ENCODE data around the gene TMEM44.

TMEM44 gene

DNA sequence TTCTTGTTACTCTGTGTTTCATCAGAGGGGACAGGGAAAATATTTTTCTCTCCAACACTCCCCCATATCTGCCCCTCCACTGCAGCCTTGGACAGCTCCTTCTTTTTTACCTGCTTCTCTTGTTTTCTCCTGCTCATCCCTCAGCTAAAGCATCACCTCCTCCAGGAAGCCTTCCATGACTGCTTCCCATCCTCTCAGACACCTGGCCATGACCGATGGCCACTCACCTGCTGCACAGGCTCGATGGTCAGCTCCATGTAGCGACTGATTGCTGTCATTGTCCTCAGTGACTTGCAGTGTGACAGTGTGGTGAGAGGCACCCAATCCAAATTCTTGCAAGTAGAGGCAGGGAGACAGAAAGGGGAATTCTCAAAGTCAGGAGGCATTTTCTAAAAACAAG lies 22.5 kb downstream of the TMEM44 start:
- no peak overlapping the region for H4K91ac ChIP-seq (ENCODE audit: low read depth, low read length)
- DNase-seq, result no peak
- H3K4me2 ChIP-seq (ENCODE audit: low read length), result no peak overlapping the region
- no peaks in the 10 kb centered on the region for H3K79me1 ChIP-seq (ENCODE audit: low read length)
- H3K36me3 ChIP-seq (ENCODE audit: control insufficient read depth in 1 of 2, insufficient read depth in 2 of 2, low read length in 2 of 2), result peaks cover 4 to 10% of the 10 kb centered on the region in 2 experiments
- peak overlapping the region; percentile 35 for H3K9ac ChIP-seq (ENCODE audit: low read length)
- H2BK12ac ChIP-seq (ENCODE audit: low read length), result no peak overlapping the region
- no peak overlapping the region for H3K4ac ChIP-seq (ENCODE audit: low read depth, low read length)
- no peaks in the 10 kb centered on the region for H3K4me1 ChIP-seq (ENCODE audit: control insufficient read depth in 1 of 2, insufficient read depth in 2 of 2, low read length in 2 of 2)
- H2AFZ ChIP-seq (ENCODE audit: insufficient read depth, low read length, poor library complexity), result no peak overlapping the region
- no peak overlapping the region for H3K4me3 ChIP-seq (ENCODE audit: low read depth, low read length)
- no peak overlapping the region for H2AK5ac ChIP-seq (ENCODE audit: low read length)
- no peak overlapping the region for H2BK5ac ChIP-seq (ENCODE audit: low read depth, low read length, poor library complexity)
- H3K27me3 ChIP-seq (ENCODE audit: insufficient read depth, low read length), result no peaks in the 10 kb centered on the region
- H4K8ac ChIP-seq (ENCODE audit: low read depth, low read length), result no peak overlapping the region
- H3K23ac ChIP-seq (ENCODE audit: low read length), result no peak overlapping the region
- H2BK120ac ChIP-seq (ENCODE audit: insufficient read depth, low read length, poor library complexity), result no peak overlapping the region
- no peak overlapping the region for H3K18ac ChIP-seq (ENCODE audit: low read length)
- H3K9me3 ChIP-seq (ENCODE audit: insufficient read depth, low read depth, low read length), result peaks cover 2% of the 10 kb centered on the region
- no peak overlapping the region for H4K12ac ChIP-seq (ENCODE audit: low read depth, low read length)
- WGBS (ENCODE audit: extremely low coverage, insufficient coverage, insufficient read length), result no CpG with 5 or more reads among the region's 3 CpGs
- no peaks in the 10 kb centered on the region for H3K79me2 ChIP-seq (ENCODE audit: control insufficient read depth, insufficient read depth, low read length, poor library complexity)
- H3K14ac ChIP-seq (ENCODE audit: low read length), result no peak overlapping the region
- H3K27ac ChIP-seq (ENCODE audit: low read depth, low read length), result no peak overlapping the region

DNA sequence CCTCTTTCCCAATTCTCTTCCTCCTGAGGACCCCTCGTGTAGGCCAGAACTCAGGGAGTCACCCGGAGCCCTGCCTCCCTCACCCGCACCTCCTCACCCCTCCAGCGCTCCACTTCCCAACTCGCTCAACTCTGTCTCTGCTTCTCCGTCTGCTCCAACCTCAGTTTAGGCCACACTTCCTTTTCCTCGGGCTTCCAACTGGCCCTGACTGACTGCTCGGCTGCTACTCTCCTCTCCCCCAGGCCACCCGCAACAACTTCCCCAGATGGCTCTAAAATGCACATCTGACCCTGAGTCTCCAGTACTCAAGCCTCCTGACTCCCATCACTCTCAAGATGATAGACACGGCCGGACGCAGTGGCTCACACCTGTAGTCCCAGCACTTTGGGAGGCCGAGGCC lies 23.6 kb downstream of the TMEM44 start:
- H3K79me1 ChIP-seq (ENCODE audit: low read length), result no peaks in the 10 kb centered on the region
- H3K4me2 ChIP-seq (ENCODE audit: low read length), result no peak overlapping the region
- H4K91ac ChIP-seq (ENCODE audit: low read depth, low read length), result no peak overlapping the region
- no peak overlapping the region for H3K14ac ChIP-seq (ENCODE audit: low read length)
- H4K12ac ChIP-seq (ENCODE audit: low read depth, low read length), result no peak overlapping the region
- no peak overlapping the region for H2AFZ ChIP-seq (ENCODE audit: insufficient read depth, low read length, poor library complexity)
- no peaks in the 10 kb centered on the region for H3K4me1 ChIP-seq (ENCODE audit: control insufficient read depth in 1 of 2, insufficient read depth in 2 of 2, low read length in 2 of 2)
- peaks cover 3% of the 10 kb centered on the region for H3K9me3 ChIP-seq (ENCODE audit: insufficient read depth, low read depth, low read length)
- H3K36me3 ChIP-seq (ENCODE audit: control insufficient read depth in 1 of 2, insufficient read depth in 2 of 2, low read length in 2 of 2), result peaks cover 4% of the 10 kb centered on the region in 2 experiments
- no peak overlapping the region for H2BK120ac ChIP-seq (ENCODE audit: insufficient read depth, low read length, poor library complexity)
- no peak overlapping the region for H3K4ac ChIP-seq (ENCODE audit: low read depth, low read length)
- H2AK5ac ChIP-seq (ENCODE audit: low read length), result no peak overlapping the region
- no peak overlapping the region for H2BK5ac ChIP-seq (ENCODE audit: low read depth, low read length, poor library complexity)
- no peak overlapping the region for H3K18ac ChIP-seq (ENCODE audit: low read length)
- no peak overlapping the region for H3K23ac ChIP-seq (ENCODE audit: low read length)
- DNase-seq, result no peak
- H2BK12ac ChIP-seq (ENCODE audit: low read length), result no peak overlapping the region
- H3K9ac ChIP-seq (ENCODE audit: low read length), result no peak overlapping the region
- H3K79me2 ChIP-seq (ENCODE audit: control insufficient read depth, insufficient read depth, low read length, poor library complexity), result no peaks in the 10 kb centered on the region
- WGBS (ENCODE audit: extremely low coverage, insufficient coverage, insufficient read length), result no CpG with 5 or more reads among the region's 13 CpGs
- no peak overlapping the region for H3K27ac ChIP-seq (ENCODE audit: low read depth, low read length)
- no peaks in the 10 kb centered on the region for H3K27me3 ChIP-seq (ENCODE audit: insufficient read depth, low read length)
- H4K8ac ChIP-seq (ENCODE audit: low read depth, low read length), result no peak overlapping the region
- H3K4me3 ChIP-seq (ENCODE audit: low read depth, low read length), result no peak overlapping the region

- no peak overlapping the region for H4K12ac ChIP-seq (ENCODE audit: low read depth, low read length)
- no CpG with 5 or more reads among the region's 9 CpGs for WGBS (ENCODE audit: extremely low coverage, insufficient coverage, insufficient read length)
- DNase-seq, result no peak
Measured at GRCh38 chr3:194608981-194609380, 24.2 kb downstream of the TMEM44 start.

DNA sequence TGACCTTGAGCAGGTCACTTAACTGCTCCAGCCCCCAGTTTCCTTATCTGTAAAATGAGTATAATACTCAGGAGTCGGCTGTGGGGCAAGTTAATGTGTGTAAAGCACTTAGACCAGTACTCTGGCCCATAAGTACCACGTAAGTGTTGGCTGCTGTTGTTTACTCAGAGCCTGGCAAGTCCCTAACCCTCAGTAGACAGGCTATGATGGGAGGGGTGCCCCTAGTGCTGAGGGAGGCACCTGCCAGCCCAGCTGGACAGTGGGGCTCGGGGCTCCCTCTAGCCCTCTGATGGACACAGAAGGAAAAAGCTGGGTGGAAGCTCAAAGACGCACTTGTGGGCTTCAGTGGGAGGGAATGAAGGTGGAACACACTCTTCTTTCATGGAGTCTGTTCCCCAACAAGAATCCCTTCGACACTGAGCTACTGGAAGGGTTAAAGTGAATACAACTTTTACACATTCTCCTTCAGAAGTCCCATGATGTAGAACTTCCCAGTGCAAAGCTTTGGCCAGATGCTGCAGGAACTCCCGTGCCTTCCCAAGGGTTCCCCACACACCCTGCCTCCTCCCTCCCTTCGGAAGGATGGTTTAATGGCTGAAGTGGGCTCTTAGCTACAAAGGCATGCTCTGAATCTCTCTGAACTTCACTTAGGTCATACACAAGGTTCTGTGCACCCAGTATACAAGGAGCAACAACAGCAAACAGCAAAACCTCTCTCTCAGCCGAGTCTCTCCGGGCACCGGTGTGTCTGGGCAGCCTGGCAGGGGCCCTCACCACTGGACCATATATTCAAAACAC lies 25.4 kb downstream of the TMEM44 start:
- Histone ChIP-seq H2AK5ac (ENCODE audit: low read length) (no peak overlapping the region), H3K9me3 (ENCODE audit: insufficient read depth, low read depth, low read length) (peaks cover 6% of the 10 kb centered on the region), H3K4me2 (ENCODE audit: low read length) (no peak overlapping the region), H3K4me3 (ENCODE audit: low read depth, low read length) (no peak overlapping the region), H3K27me3 (ENCODE audit: insufficient read depth, low read length) (no peaks in the 10 kb centered on the region), H2BK120ac (ENCODE audit: insufficient read depth, low read length, poor library complexity) (no peak overlapping the region), H3K9ac (ENCODE audit: low read length) (no peak overlapping the region), H2AFZ (ENCODE audit: insufficient read depth, low read length, poor library complexity) (no peak overlapping the region), H4K12ac (ENCODE audit: low read depth, low read length) (no peak overlapping the region), H3K79me2 (ENCODE audit: control insufficient read depth, insufficient read depth, low read length, poor library complexity) (no peaks in the 10 kb centered on the region), H3K14ac (ENCODE audit: low read length) (no peak overlapping the region), H3K79me1 (ENCODE audit: low read length) (no peaks in the 10 kb centered on the region), H3K27ac (ENCODE audit: low read depth, low read length) (no peak overlapping the region), H4K8ac (ENCODE audit: low read depth, low read length) (no peak overlapping the region), H2BK5ac (ENCODE audit: low read depth, low read length, poor library complexity) (no peak overlapping the region), H3K18ac (ENCODE audit: low read length) (no peak overlapping the region), H4K91ac (ENCODE audit: low read depth, low read length) (no peak overlapping the region), H3K36me3 (ENCODE audit: control insufficient read depth in 1 of 2, insufficient read depth in 2 of 2, low read length in 2 of 2) (peaks cover 10 to 14% of the 10 kb centered on the region in 2 experiments), H2BK12ac (ENCODE audit: low read length) (no peak overlapping the region), H3K4ac (ENCODE audit: low read depth, low read length) (no peak overlapping the region), H3K23ac (ENCODE audit: low read length) (no peak overlapping the region), H3K4me1 (ENCODE audit: control insufficient read depth in 1 of 2, insufficient read depth in 2 of 2, low read length in 2 of 2) (no peaks in the 10 kb centered on the region)
- no peak for DNase-seq
- no CpG with 5 or more reads among the region's 10 CpGs for WGBS (ENCODE audit: extremely low coverage, insufficient coverage, insufficient read length)

More at GRCh38 chr3:194608981-194609380, 24.2 kb downstream of the TMEM44 start:
- Histone ChIP-seq H4K91ac (ENCODE audit: low read depth, low read length) (no peak overlapping the region), H3K18ac (ENCODE audit: low read length) (no peak overlapping the region), H3K79me2 (ENCODE audit: control insufficient read depth, insufficient read depth, low read length, poor library complexity) (no peaks in the 10 kb centered on the region), H4K8ac (ENCODE audit: low read depth, low read length) (no peak overlapping the region), H3K14ac (ENCODE audit: low read length) (no peak overlapping the region), H3K23ac (ENCODE audit: low read length) (no peak overlapping the region), H2AFZ (ENCODE audit: insufficient read depth, low read length, poor library complexity) (no peak overlapping the region), H3K27ac (ENCODE audit: low read depth, low read length) (no peak overlapping the region), H3K4me2 (ENCODE audit: low read length) (no peak overlapping the region), H3K27me3 (ENCODE audit: insufficient read depth, low read length) (no peaks in the 10 kb centered on the region), H3K79me1 (ENCODE audit: low read length) (no peaks in the 10 kb centered on the region), H3K4me1 (ENCODE audit: control insufficient read depth in 1 of 2, insufficient read depth in 2 of 2, low read length in 2 of 2) (no peaks in the 10 kb centered on the region), H2BK12ac (ENCODE audit: low read length) (no peak overlapping the region), H2BK5ac (ENCODE audit: low read depth, low read length, poor library complexity) (no peak overlapping the region), H3K36me3 (ENCODE audit: control insufficient read depth in 1 of 2, insufficient read depth in 2 of 2, low read length in 2 of 2) (peaks cover 7 to 8% of the 10 kb centered on the region in 2 experiments), H3K9ac (ENCODE audit: low read length) (no peak overlapping the region), H3K9me3 (ENCODE audit: insufficient read depth, low read depth, low read length) (peaks cover 6% of the 10 kb centered on the region), H2BK120ac (ENCODE audit: insufficient read depth, low read length, poor library complexity) (no peak overlapping the region), H3K4me3 (ENCODE audit: low read depth, low read length) (no peak overlapping the region), H2AK5ac (ENCODE audit: low read length) (no peak overlapping the region), H3K4ac (ENCODE audit: low read depth, low read length) (no peak overlapping the region)

All from trophoblast cell (in vitro differentiated cells and primary cell).